SJCRH30 (cell line): ENCODE data around the gene NRIP2. TPM values are rescaled to one million over a fixed set of nuclear protein-coding genes. Genes with fewer than 3 reads are reported as not detected.
"Not testable (repeated sequence)": the region's sequence is repeated elsewhere in the genome, so short reads cannot be mapped to it uniquely, and the experiment has no call there.

Source experiments
- DNase-seq, 2 experiments: peaks; one replicate each; pipeline ENCODE4 v3.0.0-alpha.2; 2015 to 2020
- H3K27ac ChIP-seq: fragments of 250-450 bp; sonication (Bioruptor Pico); 2 replicates; pipeline ENCODE4 v1.5.1; 2020; ENCODE audit warnings: mild to moderate bottlenecking, moderate library complexity
- H3K27me3 ChIP-seq: fragments of 250-450 bp; sonication (Bioruptor Pico); 2 replicates; pipeline ENCODE4 v1.5.1; 2020; ENCODE audit warnings: mild to moderate bottlenecking, moderate library complexity
- H3K36me3 ChIP-seq: fragments of 250-450 bp; sonication (Bioruptor Pico); 2 replicates; pipeline ENCODE4 v1.5.1; 2020; ENCODE audit warnings: mild to moderate bottlenecking, moderate library complexity
- H3K4me1 ChIP-seq: fragments of 250-450 bp; sonication (Bioruptor Pico); 2 replicates; pipeline ENCODE4 v1.5.1; 2020; ENCODE audit warnings: mild to moderate bottlenecking, moderate library complexity
- H3K4me3 ChIP-seq: fragments of 250-450 bp; sonication (Bioruptor Pico); 2 replicates; pipeline ENCODE4 v1.5.1; 2020; ENCODE audit warnings: mild to moderate bottlenecking, moderate library complexity
- H3K9me3 ChIP-seq: fragments of 250-450 bp; sonication (Bioruptor Pico); replicated peaks from 2 replicates; pipeline ENCODE4 v1.5.1; 2020; ENCODE audit warnings: mild to moderate bottlenecking, moderate library complexity
- total RNA-seq: library from RNA; depleted of rRNA; stranded (reverse); fragments of >200 nt; shearing (Covaris generic); gene quantifications from 2 replicates; pipeline ENCODE4 v1.2.3, GENCODE V29; 2014; rRNA removed

The NRIP2 gene
- 1.7 and 1.8 TPM in 2 replicates for total RNA-seq

DNA sequence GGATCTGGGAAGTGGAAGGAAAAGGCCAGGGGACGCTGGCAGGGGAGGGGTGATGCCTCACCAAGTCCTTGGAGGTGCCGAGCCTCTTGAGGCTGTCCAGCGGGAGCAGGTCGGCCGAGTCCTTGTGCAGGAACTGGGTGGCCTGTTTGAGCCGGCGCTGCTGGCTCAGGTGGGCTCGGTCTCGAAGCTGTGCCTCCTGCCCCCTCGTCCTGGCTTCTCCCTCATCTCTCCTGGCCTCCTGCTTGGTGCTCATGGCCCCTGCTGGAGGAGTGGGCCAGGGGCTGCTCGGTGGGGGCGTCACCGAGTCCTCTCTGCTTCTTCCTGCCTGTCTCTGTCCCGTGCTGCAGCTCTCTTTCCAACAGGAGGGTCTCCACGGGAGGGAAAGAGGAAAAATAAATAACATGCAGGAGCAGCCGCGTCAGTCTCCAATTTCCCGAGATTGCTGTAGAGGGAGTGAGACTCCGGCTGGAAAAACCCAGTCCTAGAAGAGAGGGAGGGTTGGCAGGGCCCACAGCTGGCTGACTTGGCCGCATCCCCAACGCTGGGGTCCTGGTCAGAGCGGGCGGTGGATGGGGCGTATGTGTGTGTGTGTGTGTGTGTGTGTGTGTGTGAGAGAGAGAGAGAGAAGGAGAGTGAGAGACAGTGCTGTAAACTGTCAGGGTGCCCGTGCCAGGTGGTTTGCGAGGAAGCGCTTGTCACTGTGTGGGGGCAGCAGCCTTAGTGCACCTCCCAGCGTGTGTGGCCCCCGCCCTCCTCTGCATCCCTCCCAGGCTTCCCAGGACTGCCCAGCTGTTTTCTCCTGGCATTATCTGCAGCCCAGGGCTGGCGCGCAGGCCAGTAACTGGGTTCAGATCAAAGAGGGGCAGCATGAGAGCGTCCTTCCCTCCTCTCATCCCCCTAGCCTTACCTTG lies at the start of gene NRIP2:
Gene NRIP2 (minus strand): TSS at position 455 of the 911 bp plus-strand sequence. CDS start 52 bp downstream, at position 403.
- peak; percentile 82 to 84 for DNase-seq
- Histone ChIP-seq H3K27ac (no peak within 1 kb of the TSS; the same call in 1 of the 2 replicates), H3K36me3 (peaks cover 3% of the 10 kb centered on the region; the same call in 1 of the 2 replicates), H3K27me3 (no peaks in the 10 kb centered on the region), H3K4me3 (peak within 1 kb of the TSS; percentile 38), H3K9me3 (no peaks in the 10 kb centered on the region), H3K4me1 (peaks cover 21% of the 10 kb centered on the region)

GRCh38 chr12:2879853-2880252 lies 45.0 kb upstream of the NRIP2 start:
- no peak for DNase-seq
- H3K9me3 ChIP-seq: no peaks in the 10 kb centered on the region
- H3K4me3 ChIP-seq: no peak overlapping the region
- H3K36me3 ChIP-seq: peaks cover 13% of the 10 kb centered on the region
- H3K27me3 ChIP-seq: no peaks in the 10 kb centered on the region
- H3K27ac ChIP-seq: no peak overlapping the region
- peaks cover 6% of the 10 kb centered on the region for H3K4me1 ChIP-seq

GRCh38 chr12:2877953-2878732 lies 43.3 kb upstream of the NRIP2 start:
- peaks cover 27% of the 10 kb centered on the region for H3K36me3 ChIP-seq
- no peaks in the 10 kb centered on the region for H3K27me3 ChIP-seq
- no peaks in the 10 kb centered on the region for H3K9me3 ChIP-seq
- peaks cover 6% of the 10 kb centered on the region for H3K4me1 ChIP-seq
- DNase-seq: no peak
- peak overlapping the region; percentile 99 for H3K27ac ChIP-seq
- H3K4me3 ChIP-seq: peak overlapping the region; percentile 97

GRCh38 chr12:2877047-2877952 lies 42.5 kb upstream of the NRIP2 start, which contains the start of the genes FOXM1 and RHNO1:
TSS of gene FOXM1 (minus strand) at chr12:2877174. CDS start at chr12:2874478, 2,696 bp downstream.
TSS of gene RHNO1 (plus strand) at chr12:2877223. CDS start at chr12:2885367, 8,144 bp downstream.
- H3K27ac ChIP-seq: peak within 1 kb of the TSS; percentile 99
- peaks cover 6% of the 10 kb centered on the region for H3K4me1 ChIP-seq
- no peaks in the 10 kb centered on the region for H3K27me3 ChIP-seq
- peak; percentile 92 to 93 for DNase-seq
- H3K4me3 ChIP-seq: peak within 1 kb of the TSS; percentile 97
- peaks cover 34% of the 10 kb centered on the region for H3K36me3 ChIP-seq
- H3K9me3 ChIP-seq: no peaks in the 10 kb centered on the region

DNA sequence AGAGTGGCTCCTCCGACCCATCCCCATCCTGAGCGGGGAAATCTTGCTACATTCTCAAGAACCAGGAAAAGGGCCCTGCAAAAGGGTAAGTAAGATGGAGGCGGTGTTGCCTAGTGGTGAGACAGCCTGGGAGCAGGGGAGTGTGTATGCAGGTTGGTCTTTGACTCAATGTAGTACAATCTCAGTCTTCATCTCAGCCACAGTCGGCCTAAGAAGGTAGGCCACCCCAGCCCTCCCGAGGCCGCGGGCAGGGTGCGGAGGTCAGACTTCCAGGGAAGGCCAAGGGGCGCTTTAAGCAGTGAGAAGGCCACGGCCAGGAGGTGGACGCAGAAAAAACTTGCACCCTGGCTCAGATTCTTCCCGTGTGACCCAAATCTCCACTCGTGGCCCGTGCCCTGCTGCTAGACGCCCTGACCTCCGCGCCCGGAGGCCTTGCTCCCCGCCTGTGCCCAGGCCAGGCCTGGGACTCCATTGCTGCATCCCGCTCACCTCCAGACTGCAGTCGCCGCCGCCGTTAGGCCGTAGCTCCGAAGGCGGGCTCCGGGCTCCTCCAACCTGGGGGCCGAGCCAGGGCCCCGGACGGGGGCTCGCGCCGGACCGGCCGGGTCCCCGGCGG lies 41.7 kb upstream of the NRIP2 start:
- Histone ChIP-seq H3K27ac (peak overlapping the region; percentile 99), H3K4me1 (peaks cover 6% of the 10 kb centered on the region), H3K27me3 (no peaks in the 10 kb centered on the region), H3K4me3 (peak overlapping the region; percentile 97), H3K9me3 (no peaks in the 10 kb centered on the region), H3K36me3 (peaks cover 41% of the 10 kb centered on the region)
- DNase-seq: peak; percentile 49 to 54

DNA sequence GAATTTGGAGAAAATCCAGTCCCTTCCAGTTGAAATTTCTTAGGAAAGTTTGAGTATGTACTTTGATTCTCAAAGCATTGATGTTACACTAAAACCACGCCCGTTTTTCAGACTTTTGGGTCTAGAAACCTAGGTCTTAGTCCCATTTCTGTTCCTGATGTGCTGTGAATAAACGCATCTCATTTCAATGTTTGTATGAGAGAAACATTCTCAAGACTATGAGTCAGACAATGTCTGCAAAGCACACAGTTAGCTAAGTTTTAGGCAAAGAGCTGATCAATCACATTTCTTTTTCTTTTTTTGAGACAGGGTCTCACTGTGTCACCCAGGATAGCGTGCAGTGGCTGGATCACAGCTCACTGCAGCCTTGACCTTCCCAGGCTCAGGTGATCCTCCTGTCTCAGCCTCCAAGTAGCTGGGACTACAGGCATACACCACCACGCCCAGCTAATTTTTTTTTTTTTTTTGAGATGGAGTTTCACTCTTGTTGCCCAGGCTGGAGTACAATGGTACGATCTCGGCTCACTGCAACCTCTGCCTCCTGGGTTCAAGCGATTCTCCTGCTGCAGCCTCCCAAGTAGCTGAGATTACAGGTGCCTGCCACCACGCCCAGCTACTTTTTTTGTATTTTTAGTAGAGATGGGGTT lies 34.3 kb upstream of the NRIP2 start:
- H3K27me3 ChIP-seq, H3K4me1 ChIP-seq, DNase-seq, H3K27ac ChIP-seq, H3K9me3 ChIP-seq, H3K4me3 ChIP-seq: not testable (repeated sequence)
- H3K36me3 ChIP-seq: peaks cover 89% of the 10 kb centered on the region

DNA sequence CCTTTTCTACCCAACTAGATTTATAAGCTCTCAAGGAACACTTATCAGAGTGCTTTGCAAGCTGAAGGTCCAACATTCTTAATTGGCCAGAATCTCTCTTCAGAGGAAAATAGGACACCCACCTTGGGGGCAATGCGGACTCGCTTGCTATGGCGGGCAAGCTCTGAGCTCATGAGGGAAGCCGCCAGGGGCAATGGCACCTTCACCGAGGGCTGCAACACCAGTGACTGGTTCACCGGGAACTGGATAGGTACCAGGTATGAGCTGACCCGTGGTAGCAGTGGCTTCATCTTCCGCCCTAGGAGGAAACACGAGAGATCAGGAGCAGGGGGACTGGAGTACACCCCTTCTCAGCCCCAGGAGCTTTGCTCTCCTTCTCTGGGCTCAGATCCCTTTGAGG lies 29.4 kb upstream of the NRIP2 start:
- Histone ChIP-seq H3K4me3 (no peak overlapping the region), H3K36me3 (peaks cover 92% of the 10 kb centered on the region), H3K27me3 (no peaks in the 10 kb centered on the region), H3K27ac (no peak overlapping the region), H3K4me1 (no peaks in the 10 kb centered on the region), H3K9me3 (no peaks in the 10 kb centered on the region)
- DNase-seq: no peak

GRCh38 chr12:2863402-2863801 lies 28.6 kb upstream of the NRIP2 start:
- DNase-seq, H3K27ac ChIP-seq, H3K9me3 ChIP-seq, H3K4me3 ChIP-seq, H3K27me3 ChIP-seq, H3K4me1 ChIP-seq: not testable (repeated sequence)
- peaks cover 92% of the 10 kb centered on the region for H3K36me3 ChIP-seq

- peaks cover 92% of the 10 kb centered on the region for H3K36me3 ChIP-seq
- no peak overlapping the region for H3K27ac ChIP-seq
- H3K4me3 ChIP-seq: no peak overlapping the region
- no peaks in the 10 kb centered on the region for H3K4me1 ChIP-seq
- no peaks in the 10 kb centered on the region for H3K9me3 ChIP-seq
- H3K27me3 ChIP-seq: no peaks in the 10 kb centered on the region
- no peak for DNase-seq
Observed at GRCh38 chr12:2862876-2863275, 28.0 kb upstream of the NRIP2 start.

- no peak overlapping the region for H3K27ac ChIP-seq
- H3K4me1 ChIP-seq: no peaks in the 10 kb centered on the region
- H3K36me3 ChIP-seq: peaks cover 70% of the 10 kb centered on the region
- H3K9me3 ChIP-seq: no peaks in the 10 kb centered on the region
- no peak overlapping the region for H3K4me3 ChIP-seq
- DNase-seq: no peak
- no peaks in the 10 kb centered on the region for H3K27me3 ChIP-seq
Observed at GRCh38 chr12:2860170-2860569, 25.3 kb upstream of the NRIP2 start.

- no peak for DNase-seq
- H3K27ac ChIP-seq: no peak overlapping the region
- H3K4me1 ChIP-seq: no peaks in the 10 kb centered on the region
- H3K9me3 ChIP-seq: no peaks in the 10 kb centered on the region
- H3K27me3 ChIP-seq: no peaks in the 10 kb centered on the region
- H3K4me3 ChIP-seq: no peak overlapping the region
- peaks cover 60% of the 10 kb centered on the region for H3K36me3 ChIP-seq
Observed at GRCh38 chr12:2858944-2859421, 24.1 kb upstream of the NRIP2 start.

- DNase-seq: no peak
- no peaks in the 10 kb centered on the region for H3K27me3 ChIP-seq
- no peak overlapping the region for H3K27ac ChIP-seq
- H3K9me3 ChIP-seq: no peaks in the 10 kb centered on the region
- peaks cover 55% of the 10 kb centered on the region for H3K36me3 ChIP-seq
- H3K4me1 ChIP-seq: no peaks in the 10 kb centered on the region
- no peak overlapping the region for H3K4me3 ChIP-seq
Observed at GRCh38 chr12:2858334-2858733, 23.5 kb upstream of the NRIP2 start.

- no peak for DNase-seq
- H3K36me3 ChIP-seq: peaks cover 47% of the 10 kb centered on the region
- no peak overlapping the region for H3K4me3 ChIP-seq
- no peaks in the 10 kb centered on the region for H3K9me3 ChIP-seq
- H3K27me3 ChIP-seq: no peaks in the 10 kb centered on the region
- no peak overlapping the region for H3K27ac ChIP-seq
- H3K4me1 ChIP-seq: no peaks in the 10 kb centered on the region
Observed at GRCh38 chr12:2857576-2857975, 22.7 kb upstream of the NRIP2 start.
